ES-I3 (cell line): ENCODE results near the gene YWHAE.
"Not testable (repeated sequence)": the region's sequence is repeated elsewhere in the genome, so short reads cannot be mapped to it uniquely, and the experiment has no call there.

Source experiments
- H3K36me3 ChIP-seq: 2 replicates; pipeline ENCODE4 v1.6.1; 2013; ENCODE audit warnings: mild to moderate bottlenecking, low read length, control low read depth, moderate library complexity; ENCODE audit not compliant: insufficient read depth
- H3K4me1 ChIP-seq: 2 replicates; pipeline ENCODE4 v1.6.1; 2013; ENCODE audit warnings: mild to moderate bottlenecking, control low read depth, low read length; ENCODE audit not compliant: insufficient read depth
- H3K9ac ChIP-seq: 2 replicates; pipeline ENCODE4 v1.6.1; 2013; ENCODE audit warnings: low read depth, mild to moderate bottlenecking, low read length, moderate library complexity
- H3K9me3 ChIP-seq: 2 replicates; pipeline ENCODE4 v1.6.1; 2013; ENCODE audit warnings: mild to moderate bottlenecking, low read length, moderate library complexity; ENCODE audit not compliant: control insufficient read depth, insufficient read depth

The YWHAE gene

DNA sequence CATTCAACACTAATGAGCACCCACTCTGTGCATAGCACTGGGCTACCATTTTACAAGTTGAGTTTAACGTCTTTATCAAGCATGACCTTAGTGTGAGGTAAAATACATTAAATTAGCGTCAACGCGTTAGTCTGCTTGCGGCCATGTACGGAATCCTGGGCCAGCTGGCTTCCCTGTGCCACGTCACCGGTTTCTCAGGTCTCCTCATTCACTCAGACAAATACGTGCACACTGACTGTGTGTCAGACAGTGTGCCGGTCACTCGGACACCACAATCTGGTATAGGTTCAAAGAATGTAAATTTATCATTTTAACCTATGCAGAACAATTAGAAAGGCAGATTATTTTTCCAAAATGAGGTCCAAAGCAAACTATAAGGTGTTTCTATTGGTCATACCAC lies 21.4 kb upstream of the YWHAE start:
- Histone ChIP-seq H3K4me1 (no peaks in the 10 kb centered on the region), H3K9ac (no peak overlapping the region), H3K36me3 (peaks cover 12% of the 10 kb centered on the region), H3K9me3 (no peaks in the 10 kb centered on the region)

GRCh38 chr17:1420981-1421380 lies 21.0 kb upstream of the YWHAE start:
- Histone ChIP-seq H3K9me3 (no peaks in the 10 kb centered on the region), H3K36me3 (peaks cover 12% of the 10 kb centered on the region), H3K9ac (no peak overlapping the region), H3K4me1 (no peaks in the 10 kb centered on the region)

DNA sequence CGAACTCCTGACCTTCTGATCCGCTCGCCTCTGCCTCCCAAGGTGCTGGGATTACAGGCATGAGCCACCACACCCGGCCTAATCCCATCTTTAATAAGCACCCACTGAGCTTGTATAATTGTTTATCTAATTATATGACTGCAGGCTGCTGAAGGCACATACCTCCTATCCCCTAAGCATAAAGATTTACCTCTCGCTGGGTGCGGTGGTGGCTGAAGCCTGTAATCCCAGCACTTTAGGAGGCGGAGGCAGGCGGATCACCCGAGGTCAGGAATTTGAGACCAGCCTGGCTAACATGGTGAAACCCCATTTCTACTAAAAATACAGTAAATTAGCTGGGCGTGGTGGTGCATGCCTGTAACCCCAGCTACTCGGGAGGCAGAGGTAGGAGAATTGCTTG lies 20.1 kb upstream of the YWHAE start:
- Histone ChIP-seq H3K36me3 (peaks cover 12% of the 10 kb centered on the region), H3K4me1 (no peaks in the 10 kb centered on the region), H3K9ac (no peak overlapping the region), H3K9me3 (no peaks in the 10 kb centered on the region)

GRCh38 chr17:1418476-1418875 lies 18.5 kb upstream of the YWHAE start:
- not testable (repeated sequence) for H3K36me3 ChIP-seq, H3K4me1 ChIP-seq, H3K9ac ChIP-seq, H3K9me3 ChIP-seq

GRCh38 chr17:1416414-1416813 lies 16.4 kb upstream of the YWHAE start:
- H3K4me1 ChIP-seq, result no peaks in the 10 kb centered on the region
- H3K9me3 ChIP-seq, result no peaks in the 10 kb centered on the region
- H3K9ac ChIP-seq, result no peak overlapping the region
- H3K36me3 ChIP-seq, result peaks cover 3% of the 10 kb centered on the region

DNA sequence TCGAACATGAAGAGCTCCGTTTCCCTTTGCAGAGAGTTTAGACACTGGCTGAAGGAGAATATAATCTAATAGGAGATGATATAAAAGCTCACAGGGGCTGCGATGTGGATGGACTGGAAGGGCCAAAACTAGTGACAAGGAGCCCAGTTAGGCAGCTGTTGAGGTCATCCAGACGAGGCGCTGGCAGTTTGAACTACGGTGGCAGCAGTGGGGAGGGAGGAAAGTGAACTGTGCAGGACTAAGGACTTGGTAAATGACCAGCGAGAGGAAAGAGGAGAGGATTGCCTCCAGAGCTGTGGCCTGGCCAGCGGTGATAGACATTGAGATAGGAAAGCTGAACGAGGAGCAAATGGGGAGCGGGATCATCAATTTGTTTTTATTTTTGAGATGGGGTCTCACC lies 14.6 kb upstream of the YWHAE start:
- Histone ChIP-seq H3K9ac (no peak overlapping the region), H3K4me1 (no peaks in the 10 kb centered on the region), H3K36me3 (no peaks in the 10 kb centered on the region), H3K9me3 (no peaks in the 10 kb centered on the region)

DNA sequence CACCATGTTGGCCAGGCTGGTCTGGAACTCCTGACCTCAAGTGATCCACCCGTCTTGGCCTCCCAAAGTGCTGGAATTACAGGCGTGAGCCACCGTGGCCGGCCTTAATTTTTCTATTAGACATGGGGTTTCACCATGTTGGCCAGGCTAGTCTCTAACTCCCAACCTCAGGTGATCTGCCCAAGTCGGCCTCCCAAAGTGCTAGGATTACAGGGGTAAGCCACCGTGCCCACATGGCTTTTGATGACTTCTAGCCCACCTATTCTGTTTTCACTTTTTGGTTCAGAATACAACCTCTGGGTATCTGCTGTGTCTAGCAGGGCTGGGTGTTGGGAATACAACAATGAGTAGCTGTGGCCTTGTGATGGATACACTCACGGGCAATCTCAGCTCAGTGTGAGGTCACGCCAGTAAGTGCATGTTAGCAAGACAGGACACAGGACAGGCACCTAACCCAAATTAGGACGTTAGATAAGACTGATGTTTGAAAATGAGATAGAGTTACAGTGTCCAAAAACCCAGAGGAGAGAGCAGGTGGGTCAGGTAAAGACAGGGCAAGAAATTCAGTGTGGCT lies 14.1 kb upstream of the YWHAE start:
- H3K9ac ChIP-seq, result no peak overlapping the region
- no peaks in the 10 kb centered on the region for H3K36me3 ChIP-seq
- no peaks in the 10 kb centered on the region for H3K4me1 ChIP-seq
- no peaks in the 10 kb centered on the region for H3K9me3 ChIP-seq

GRCh38 chr17:1413281-1413791 lies 13.3 kb upstream of the YWHAE start:
- Histone ChIP-seq H3K36me3 (no peaks in the 10 kb centered on the region), H3K9me3 (no peaks in the 10 kb centered on the region), H3K9ac (no peak overlapping the region), H3K4me1 (no peaks in the 10 kb centered on the region)

- H3K4me1 ChIP-seq, result no peaks in the 10 kb centered on the region
- H3K9ac ChIP-seq, result no peak overlapping the region
- no peaks in the 10 kb centered on the region for H3K9me3 ChIP-seq
- H3K36me3 ChIP-seq, result no peaks in the 10 kb centered on the region
These were observed 12.4 kb upstream of the YWHAE start for GRCh38 chr17:1412185-1413110.

DNA sequence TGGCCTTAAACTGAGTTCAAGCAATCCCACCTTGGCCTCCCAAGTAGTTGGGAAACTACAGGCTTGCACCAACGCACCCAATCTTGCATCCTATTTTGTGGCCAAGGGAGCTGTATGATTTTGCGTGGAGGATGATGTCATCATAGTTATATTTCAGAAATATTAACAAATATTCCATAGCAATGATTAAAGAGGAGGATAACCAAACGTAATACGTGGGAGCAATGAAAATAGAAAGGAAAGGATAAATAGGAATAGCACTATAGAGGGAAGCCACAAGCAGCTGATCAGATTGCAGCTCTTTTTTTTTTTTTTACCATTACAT lies 2.2 kb upstream of the YWHAE start:
- Histone ChIP-seq H3K4me1 (peaks cover 6% of the 10 kb centered on the region), H3K36me3 (no peaks in the 10 kb centered on the region), H3K9me3 (no peaks in the 10 kb centered on the region), H3K9ac (no peak overlapping the region)

GRCh38 chr17:1398931-1399678 lies 917 bp downstream of the YWHAE start:
- no peaks in the 10 kb centered on the region for H3K9me3 ChIP-seq
- peaks cover 7% of the 10 kb centered on the region for H3K4me1 ChIP-seq
- no peaks in the 10 kb centered on the region for H3K36me3 ChIP-seq
- peak overlapping the region; percentile 96 for H3K9ac ChIP-seq

DNA sequence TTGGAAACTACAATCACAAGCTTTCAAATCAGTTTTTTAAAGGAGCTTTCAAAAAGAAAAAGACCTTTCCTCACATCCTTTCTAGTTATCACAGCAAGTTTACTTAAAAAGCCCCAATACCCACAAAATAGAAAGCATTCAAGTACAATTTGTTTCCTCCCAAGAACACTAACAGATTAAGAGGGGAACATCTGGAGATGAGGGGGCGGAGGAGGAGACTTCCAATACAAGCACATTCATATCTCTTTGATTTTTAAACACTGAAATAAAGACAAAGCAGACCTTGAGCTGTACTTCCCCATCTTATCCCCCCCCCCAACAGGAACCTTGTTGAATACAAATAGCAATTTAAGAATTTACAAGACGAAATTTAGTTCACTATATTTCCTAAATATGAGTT lies 2.0 kb downstream of the YWHAE start:
- no peaks in the 10 kb centered on the region for H3K36me3 ChIP-seq
- H3K9me3 ChIP-seq, result no peaks in the 10 kb centered on the region
- H3K4me1 ChIP-seq, result peaks cover 10% of the 10 kb centered on the region
- H3K9ac ChIP-seq, result peak overlapping the region; percentile 96

GRCh38 chr17:1395876-1396665 lies 4.0 kb downstream of the YWHAE start:
- peaks cover 17% of the 10 kb centered on the region for H3K4me1 ChIP-seq
- H3K36me3 ChIP-seq, H3K9me3 ChIP-seq, H3K9ac ChIP-seq: not testable (repeated sequence)

GRCh38 chr17:1391577-1391976 lies 8.4 kb downstream of the YWHAE start:
- Histone ChIP-seq H3K9ac (no peak overlapping the region), H3K4me1 (peaks cover 23% of the 10 kb centered on the region), H3K36me3 (no peaks in the 10 kb centered on the region), H3K9me3 (no peaks in the 10 kb centered on the region)
